GM23338 (cell line): ENCODE results near the gene EIF4E. TPM values are rescaled to one million over a fixed set of nuclear protein-coding genes. Genes with fewer than 3 reads are reported as not detected.

Source experiments
- CTCF ChIP-seq, 2 experiments: fragments of 200-600 bp in 1 of 2; sonication (generic) in 1 of 2; conservative IDR thresholded peaks; 2 replicates each; pipeline versions ENCODE4 v1.5.1 to v1.6.1; 2016 to 2017; ENCODE audit warnings: antibody characterized with exemption in 2 of 2, low read depth in 2 of 2, mild to moderate bottlenecking in 2 of 2, moderate library complexity in 1 of 2
- EZH2 ChIP-seq: fragments of 200-600 bp; sonication (generic); IDR thresholded peaks from one replicate; pipeline ENCODE4 v1.8.0; 2017; ENCODE audit warnings: antibody characterized with exemption, mild to moderate bottlenecking, low read depth; ENCODE audit not compliant: unreplicated experiment
- JUNB ChIP-seq: IDR thresholded peaks from one replicate; pipeline ENCODE4 v1.6.1; 2016; ENCODE audit warnings: antibody characterized with exemption; ENCODE audit not compliant: unreplicated experiment
- NANOG ChIP-seq: IDR thresholded peaks from 2 replicates; pipeline ENCODE4 v1.6.1; 2016; ENCODE audit warnings: antibody characterized with exemption, borderline replicate concordance
- REST ChIP-seq: IDR thresholded peaks from one replicate; pipeline ENCODE4 v1.6.1; 2018; ENCODE audit warnings: antibody characterized with exemption; ENCODE audit not compliant: unreplicated experiment
- ZNF114 ChIP-seq: fragments of 250-450 bp; sonication (Bioruptor Pico); IDR thresholded peaks from 2 replicates; pipeline ENCODE4 v1.5.0; 2020; ENCODE audit warnings: mild to moderate bottlenecking, moderate library complexity
- ZNF462 ChIP-seq: fragments of 250-450 bp; sonication (Bioruptor Pico); IDR thresholded peaks from 2 replicates; pipeline ENCODE4 v1.5.0; 2020; ENCODE audit warnings: mild to moderate bottlenecking, moderate library complexity
- polyA plus RNA-seq: library from polyadenylated mRNA; unstranded; fragments of >200 nt; fragmentation: Nextera tagmentation; extraction: Ambion mirVana; gene quantifications from 2 replicates; pipeline ENCODE4 v1.2.1, GENCODE V29; 2016
- total RNA-seq: library from RNA; depleted of rRNA; stranded (reverse); fragments of >200 nt; shearing (Covaris generic); gene quantifications from 2 replicates; pipeline ENCODE4 v1.2.3, GENCODE V29; 2014

Gene EIF4E
- total and polyA plus RNA-seq, 2 experiments from 2014 or later, result 113 to 351 TPM

DNA sequence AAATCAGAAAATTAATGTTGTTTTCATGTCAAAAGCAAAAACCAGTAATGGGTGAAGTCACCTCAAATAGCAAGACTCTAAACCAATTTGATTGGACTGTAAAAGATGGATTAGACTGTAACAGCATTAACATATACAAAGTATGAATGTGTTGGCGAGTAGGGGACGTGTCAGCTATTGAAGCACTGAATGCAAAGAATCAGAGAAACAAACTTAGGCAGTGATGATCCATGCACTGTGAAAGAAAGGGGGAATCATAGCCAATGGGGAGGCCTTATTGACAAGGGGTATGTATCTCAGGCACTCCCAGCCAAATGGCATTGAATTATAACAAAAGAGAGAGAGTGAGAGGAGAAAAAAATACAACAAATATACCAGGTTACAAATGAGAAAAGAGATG is 30.5 kb upstream of the EIF4E start (continued):
- TF ChIP-seq ZNF462 (CRISPR knock-in tag), result no peak
- no peak for TF ChIP-seq REST
- TF ChIP-seq EZH2, result no peak
- no peak for TF ChIP-seq JUNB
- TF ChIP-seq CTCF (conservative IDR thresholded peaks at IDR 0.05; ENCODE audit: low read depth in 2 of 2), result no peak
- TF ChIP-seq NANOG, result no peak
- TF ChIP-seq ZNF114 (CRISPR knock-in tag), result no peak
